ENCODE results near the gene RABGAP1L. TPM values are rescaled to one million over a fixed set of nuclear protein-coding genes. Genes with fewer than 3 reads are reported as not detected.
"Not testable (repeated sequence)": the region's sequence is repeated elsewhere in the genome, so short reads cannot be mapped to it uniquely, and the experiment has no call there.

The RABGAP1L gene
- total and polyA plus RNA-seq, 2 donors from 2014 or later: 16.2 to 48.5 TPM

DNA sequence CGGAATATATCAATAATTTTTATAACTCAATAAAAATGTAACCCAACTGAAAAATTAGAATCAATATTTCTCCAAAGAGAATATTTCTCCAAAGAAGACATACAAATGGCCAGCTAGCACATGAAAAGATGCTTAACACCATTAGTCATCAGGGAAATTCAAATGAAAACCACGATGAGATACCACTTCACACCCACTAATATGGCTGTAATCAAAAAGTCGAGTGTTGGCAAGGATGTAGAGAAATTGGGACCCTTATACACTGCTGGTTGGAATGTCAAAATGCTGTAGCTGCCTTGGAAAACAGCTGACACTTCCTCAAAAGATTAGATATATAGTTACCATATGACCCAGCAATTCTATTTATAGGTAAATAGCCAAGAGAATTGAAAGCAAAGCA lies 421.5 kb downstream of the RABGAP1L start:
- no peaks in the 10 kb centered on the region for H3K4me1 ChIP-seq (ENCODE audit: control insufficient read depth in 2 of 3, insufficient read depth in 2 of 3, low read depth in 1 of 3, low read length in 3 of 3)
- intact Hi-C loops (cut with DNase I): no loop called here
- H3K27me3 ChIP-seq (ENCODE audit: control insufficient read depth, insufficient read depth, low read length): no peaks in the 10 kb centered on the region
- no peaks in the 10 kb centered on the region for H3K36me3 ChIP-seq (ENCODE audit: control insufficient read depth in 2 of 3, insufficient read depth in 3 of 3, low read length in 3 of 3)
- H3K9ac ChIP-seq (ENCODE audit: low read length in 3 of 3): no peak overlapping the region
- no peak overlapping the region for H3K27ac ChIP-seq (ENCODE audit: low read depth in 2 of 2, low read length in 2 of 2)
- H3K4me3 ChIP-seq (ENCODE audit: low read length in 3 of 3): no peak overlapping the region
- peaks cover 0 to 5% (median 0%) of the 10 kb centered on the region in 3 donors for H3K9me3 ChIP-seq (ENCODE audit: control insufficient read depth in 2 of 3, insufficient read depth in 1 of 3, low read length in 3 of 3)
- DNase-seq (no peak), FAIRE-seq (no peak)
- TF ChIP-seq, protein P1, sequence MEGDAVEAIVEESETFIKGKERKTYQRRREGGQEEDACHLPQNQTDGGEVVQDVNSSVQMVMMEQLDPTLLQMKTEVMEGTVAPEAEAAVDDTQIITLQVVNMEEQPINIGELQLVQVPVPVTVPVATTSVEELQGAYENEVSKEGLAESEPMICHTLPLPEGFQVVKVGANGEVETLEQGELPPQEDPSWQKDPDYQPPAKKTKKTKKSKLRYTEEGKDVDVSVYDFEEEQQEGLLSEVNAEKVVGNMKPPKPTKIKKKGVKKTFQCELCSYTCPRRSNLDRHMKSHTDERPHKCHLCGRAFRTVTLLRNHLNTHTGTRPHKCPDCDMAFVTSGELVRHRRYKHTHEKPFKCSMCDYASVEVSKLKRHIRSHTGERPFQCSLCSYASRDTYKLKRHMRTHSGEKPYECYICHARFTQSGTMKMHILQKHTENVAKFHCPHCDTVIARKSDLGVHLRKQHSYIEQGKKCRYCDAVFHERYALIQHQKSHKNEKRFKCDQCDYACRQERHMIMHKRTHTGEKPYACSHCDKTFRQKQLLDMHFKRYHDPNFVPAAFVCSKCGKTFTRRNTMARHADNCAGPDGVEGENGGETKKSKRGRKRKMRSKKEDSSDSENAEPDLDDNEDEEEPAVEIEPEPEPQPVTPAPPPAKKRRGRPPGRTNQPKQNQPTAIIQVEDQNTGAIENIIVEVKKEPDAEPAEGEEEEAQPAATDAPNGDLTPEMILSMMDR (IDR thresholded peaks at IDR 0.05; ENCODE audit: borderline replicate concordance, extremely low read depth, insufficient read depth): no peak

DNA sequence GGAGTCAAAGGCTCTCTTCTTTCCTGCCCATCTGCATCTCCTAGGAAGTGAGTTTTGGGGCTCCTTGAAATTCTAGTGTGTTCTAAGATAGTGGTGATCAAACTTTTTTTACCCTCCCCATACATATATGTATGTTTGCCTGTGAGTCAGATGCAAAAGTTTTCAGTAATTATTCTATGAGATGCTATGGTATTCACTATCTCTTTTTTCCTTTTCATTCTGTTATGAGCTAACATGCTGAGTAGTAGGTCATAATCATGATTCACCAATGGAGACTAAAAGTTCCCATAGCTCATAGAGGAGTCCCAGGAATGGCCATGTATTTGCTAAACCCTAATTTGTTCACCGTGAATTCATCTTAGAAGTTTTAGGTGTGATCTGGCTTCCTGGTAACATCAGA lies 424.0 kb downstream of the RABGAP1L start:
- no peaks in the 10 kb centered on the region for H3K9me3 ChIP-seq (ENCODE audit: control insufficient read depth in 2 of 3, insufficient read depth in 1 of 3, low read length in 3 of 3)
- H3K4me1 ChIP-seq (ENCODE audit: control insufficient read depth in 2 of 3, insufficient read depth in 2 of 3, low read depth in 1 of 3, low read length in 3 of 3): no peaks in the 10 kb centered on the region
- intact Hi-C loops (cut with DNase I): no loop called here
- H3K27me3 ChIP-seq (ENCODE audit: control insufficient read depth, insufficient read depth, low read length): no peaks in the 10 kb centered on the region
- TF ChIP-seq, protein P1 (IDR thresholded peaks at IDR 0.05; ENCODE audit: borderline replicate concordance, extremely low read depth, insufficient read depth): no peak
- DNase-seq (no peak), FAIRE-seq (no peak)
- no peaks in the 10 kb centered on the region for H3K36me3 ChIP-seq (ENCODE audit: control insufficient read depth in 2 of 3, insufficient read depth in 3 of 3, low read length in 3 of 3)
- no peak overlapping the region for H3K27ac ChIP-seq (ENCODE audit: low read depth in 2 of 2, low read length in 2 of 2)
- no peak overlapping the region for H3K9ac ChIP-seq (ENCODE audit: low read length in 3 of 3)
- no peak overlapping the region for H3K4me3 ChIP-seq (ENCODE audit: low read length in 3 of 3)

DNA sequence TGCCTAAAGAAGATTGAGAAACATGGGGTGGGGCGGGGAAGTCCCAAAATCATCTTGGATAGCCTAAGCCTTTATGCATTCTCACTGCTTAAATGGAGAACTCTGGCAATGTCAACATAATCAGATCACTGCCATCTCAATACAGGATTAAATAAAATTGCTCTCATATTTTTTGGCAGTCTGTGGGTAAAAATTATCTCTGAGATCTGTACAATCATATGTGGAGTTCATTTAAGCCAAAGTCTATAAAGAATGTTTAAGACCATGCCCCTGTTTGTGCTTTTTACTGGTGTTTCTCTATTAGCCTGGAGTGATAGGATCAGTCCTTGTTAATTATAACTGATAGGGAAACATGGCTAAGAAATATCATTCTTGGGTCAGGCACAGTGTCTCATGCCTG lies 424.8 kb downstream of the RABGAP1L start:
- FAIRE-seq: no peak
- Histone ChIP-seq H3K9me3 (ENCODE audit: control insufficient read depth in 2 of 3, insufficient read depth in 1 of 3, low read length in 3 of 3) (no peaks in the 10 kb centered on the region), H3K36me3 (ENCODE audit: control insufficient read depth in 2 of 3, insufficient read depth in 3 of 3, low read length in 3 of 3) (no peaks in the 10 kb centered on the region), H3K27ac (ENCODE audit: low read depth in 2 of 2, low read length in 2 of 2) (no peak overlapping the region), H3K27me3 (ENCODE audit: control insufficient read depth, insufficient read depth, low read length) (no peaks in the 10 kb centered on the region), H3K4me3 (ENCODE audit: low read length in 3 of 3) (no peak overlapping the region), H3K4me1 (ENCODE audit: control insufficient read depth in 2 of 3, insufficient read depth in 2 of 3, low read depth in 1 of 3, low read length in 3 of 3) (no peaks in the 10 kb centered on the region), H3K9ac (ENCODE audit: low read length in 3 of 3) (no peak overlapping the region)
- intact Hi-C loops (cut with DNase I): no loop called here
- TF ChIP-seq, protein P1 (IDR thresholded peaks at IDR 0.05; ENCODE audit: borderline replicate concordance, extremely low read depth, insufficient read depth): no peak
- no peak for DNase-seq

DNA sequence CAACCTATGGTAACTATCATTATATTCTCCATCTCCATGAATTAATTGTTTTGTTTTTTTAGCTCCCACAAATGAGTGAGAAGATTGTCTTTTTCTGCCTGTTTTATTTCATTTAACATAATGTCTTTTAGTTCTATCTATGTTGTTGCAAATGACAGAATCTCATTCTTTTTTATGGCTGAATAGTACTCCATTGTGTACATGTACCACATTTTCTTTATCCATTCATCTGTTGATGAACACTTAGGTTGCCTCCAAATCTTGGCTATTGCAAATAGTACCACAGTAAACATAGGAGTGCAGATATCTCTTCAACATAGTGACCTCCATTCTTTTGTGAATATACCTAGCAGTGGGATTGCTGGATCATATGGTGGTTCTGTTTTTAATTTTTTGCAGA lies 429.3 kb downstream of the RABGAP1L start:
- H3K27ac ChIP-seq (ENCODE audit: low read depth in 2 of 2, low read length in 2 of 2); DNase-seq; H3K4me3 ChIP-seq (ENCODE audit: low read length in 3 of 3); H3K9me3 ChIP-seq (ENCODE audit: control insufficient read depth in 2 of 3, insufficient read depth in 1 of 3, low read length in 3 of 3); FAIRE-seq; H3K4me1 ChIP-seq (ENCODE audit: control insufficient read depth in 2 of 3, insufficient read depth in 2 of 3, low read depth in 1 of 3, low read length in 3 of 3); H3K9ac ChIP-seq (ENCODE audit: low read length in 3 of 3); H3K36me3 ChIP-seq (ENCODE audit: control insufficient read depth in 2 of 3, insufficient read depth in 3 of 3, low read length in 3 of 3); H3K27me3 ChIP-seq (ENCODE audit: control insufficient read depth, insufficient read depth, low read length); intact Hi-C loops (cut with DNase I): not testable (repeated sequence)
